B cell (primary cell): ENCODE measurements around the gene GUCA1C.

Experiments used
- EZH2 ChIP-seq: IDR thresholded peaks from 2 replicates; pipeline ENCODE4 v1.6.1; 2012; ENCODE audit warnings: borderline replicate concordance, low read depth, mild to moderate bottlenecking, moderate library complexity, low read length; ENCODE audit not compliant: insufficient read depth, poor library complexity, severe bottlenecking
- TF ChIP-seq, protein P1 (sequence below): fragments of 200-600 bp; IDR thresholded peaks from one replicate; pipeline ENCODE4 v1.8.0; 2022; ENCODE audit warnings: antibody characterized with exemption, mild to moderate bottlenecking

DNA sequence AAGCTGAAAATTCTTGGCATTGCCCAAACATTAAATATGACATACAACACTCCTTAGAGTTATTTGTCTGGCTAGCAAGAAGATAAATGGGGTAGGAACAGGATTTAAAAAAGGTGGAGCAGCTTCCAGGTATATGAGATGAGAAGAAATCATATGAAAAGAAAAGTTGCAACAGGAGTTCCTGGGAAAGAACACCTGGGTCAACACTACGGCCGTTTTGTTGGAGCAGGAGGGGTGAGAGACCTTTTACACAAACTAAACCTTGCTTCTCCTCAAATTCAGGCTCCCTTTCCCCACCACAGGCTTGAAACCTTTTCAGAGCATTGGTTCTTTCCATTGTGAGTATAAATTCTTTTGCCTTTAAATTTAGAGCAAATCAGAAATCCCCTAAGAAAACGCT lies 18.8 kb upstream of the GUCA1C start:
- TF ChIP-seq, protein P1, sequence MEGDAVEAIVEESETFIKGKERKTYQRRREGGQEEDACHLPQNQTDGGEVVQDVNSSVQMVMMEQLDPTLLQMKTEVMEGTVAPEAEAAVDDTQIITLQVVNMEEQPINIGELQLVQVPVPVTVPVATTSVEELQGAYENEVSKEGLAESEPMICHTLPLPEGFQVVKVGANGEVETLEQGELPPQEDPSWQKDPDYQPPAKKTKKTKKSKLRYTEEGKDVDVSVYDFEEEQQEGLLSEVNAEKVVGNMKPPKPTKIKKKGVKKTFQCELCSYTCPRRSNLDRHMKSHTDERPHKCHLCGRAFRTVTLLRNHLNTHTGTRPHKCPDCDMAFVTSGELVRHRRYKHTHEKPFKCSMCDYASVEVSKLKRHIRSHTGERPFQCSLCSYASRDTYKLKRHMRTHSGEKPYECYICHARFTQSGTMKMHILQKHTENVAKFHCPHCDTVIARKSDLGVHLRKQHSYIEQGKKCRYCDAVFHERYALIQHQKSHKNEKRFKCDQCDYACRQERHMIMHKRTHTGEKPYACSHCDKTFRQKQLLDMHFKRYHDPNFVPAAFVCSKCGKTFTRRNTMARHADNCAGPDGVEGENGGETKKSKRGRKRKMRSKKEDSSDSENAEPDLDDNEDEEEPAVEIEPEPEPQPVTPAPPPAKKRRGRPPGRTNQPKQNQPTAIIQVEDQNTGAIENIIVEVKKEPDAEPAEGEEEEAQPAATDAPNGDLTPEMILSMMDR, result no peak
- no peak for TF ChIP-seq EZH2
